Transverse colon (tissue), 4 donors: ENCODE data around the gene MAPK12. TPM values are rescaled to one million over a fixed set of nuclear protein-coding genes. Genes with fewer than 3 reads are reported as not detected.

Experiments used
- DNase-seq: peaks from one replicate; pipeline ENCODE4 v3.0.0-alpha.2; 2019
- H3K27ac ChIP-seq, 4 donors: fragments of 200-600 bp; sonication (generic); 2 replicates each; pipeline ENCODE4 v1.5.1; 2016 to 2018; ENCODE audit warnings: inconsistent platforms in 4 of 4
- H3K27me3 ChIP-seq: fragments of 200-600 bp; sonication (generic); 2 replicates; pipeline ENCODE4 v1.5.1; 2017; ENCODE audit warnings: inconsistent platforms
- H3K36me3 ChIP-seq, 4 donors: fragments of 200-600 bp; sonication (generic); 2 replicates each; pipeline ENCODE4 v1.5.1; 2017 to 2019; ENCODE audit warnings: inconsistent platforms in 4 of 4
- H3K4me1 ChIP-seq, 4 donors: fragments of 200-600 bp; sonication (generic); 2 replicates each; pipeline ENCODE4 v1.5.1; 2017 to 2020; ENCODE audit warnings: inconsistent platforms in 4 of 4
- H3K4me3 ChIP-seq, 4 donors: fragments of 200-600 bp; sonication (generic); 1 replicate in 1 of 4; 2 replicates in 3 of 4; pipeline versions ENCODE4 v1.5.1 to v1.6.1; 2017 to 2019; ENCODE audit warnings: inconsistent platforms in 4 of 4
- H3K9me3 ChIP-seq, 2 donors: fragments of 200-600 bp; sonication (generic); 2 replicates each; pipeline ENCODE4 v1.5.1; 2017 to 2019; ENCODE audit warnings: inconsistent platforms in 2 of 2
- CTCF ChIP-seq, 5 experiments: fragments of 200-600 bp in 3 of 5; fragments of 450-650 bp in 2 of 5; sonication (generic) in 3 of 5; IDR thresholded peaks; 1 replicate in 2 of 5; 2 replicates in 3 of 5; pipeline ENCODE4 v1.5.1; 2016 to 2017; ENCODE audit warnings: antibody characterized with exemption in 5 of 5, inconsistent platforms in 3 of 5, mild to moderate bottlenecking in 2 of 5, moderate library complexity in 1 of 5
- EP300 ChIP-seq: sonication (generic); formaldehyde crosslinking; IDR thresholded peaks from one replicate; pipeline ENCODE4 v1.6.1; 2017; ENCODE audit warnings: antibody characterized with exemption, low read depth
- POLR2A ChIP-seq: fragments of 450-650 bp; IDR thresholded peaks from one replicate; pipeline ENCODE4 v1.6.1; 2016; ENCODE audit warnings: antibody characterized with exemption, mild to moderate bottlenecking, moderate library complexity
- POLR2AphosphoS5 ChIP-seq, 3 donors: sonication (generic); formaldehyde crosslinking; IDR thresholded peaks; one replicate each; pipeline ENCODE4 v1.6.1; 2016; ENCODE audit warnings: antibody characterized with exemption in 3 of 3
- WGBS, 2 donors: methylation state at CpG; one replicate each; pipeline ENCODE4 v1.1.5; 2018; ENCODE audit warnings: low coverage in 1 of 2; 5-methylcytosine and 5-hydroxymethylcytosine counted together
- in situ Hi-C, 4 donors: fragments of 200-750 bp; cut with MboI; loops; one replicate each; pipeline versions ENCODE4 v1.15.0 to v1.15.1; 2017; ENCODE audit warnings: low sequenced_read_pairs in 3 of 4, low pct_ligation_motif_present in 1 of 4, low pct_unique_long_range_greater_than_20kb in 1 of 4
- intact Hi-C: fragments of 100-400 bp; cut with DNase I; formaldehyde crosslinking; loops from one replicate; pipeline ENCODE4 v1.15.1; 2023; ENCODE audit warnings: low total_unique reads
- total RNA-seq, 4 donors: library from RNA; depleted of rRNA; stranded (reverse); fragments of >200 nt; gene quantifications; one replicate each; pipeline ENCODE4 v1.1.0, GENCODE V29; 2016

Gene MAPK12
- total RNA-seq, 4 donors from 2014 or later: 1.1 to 9.4 (median 3.3) TPM

DNA sequence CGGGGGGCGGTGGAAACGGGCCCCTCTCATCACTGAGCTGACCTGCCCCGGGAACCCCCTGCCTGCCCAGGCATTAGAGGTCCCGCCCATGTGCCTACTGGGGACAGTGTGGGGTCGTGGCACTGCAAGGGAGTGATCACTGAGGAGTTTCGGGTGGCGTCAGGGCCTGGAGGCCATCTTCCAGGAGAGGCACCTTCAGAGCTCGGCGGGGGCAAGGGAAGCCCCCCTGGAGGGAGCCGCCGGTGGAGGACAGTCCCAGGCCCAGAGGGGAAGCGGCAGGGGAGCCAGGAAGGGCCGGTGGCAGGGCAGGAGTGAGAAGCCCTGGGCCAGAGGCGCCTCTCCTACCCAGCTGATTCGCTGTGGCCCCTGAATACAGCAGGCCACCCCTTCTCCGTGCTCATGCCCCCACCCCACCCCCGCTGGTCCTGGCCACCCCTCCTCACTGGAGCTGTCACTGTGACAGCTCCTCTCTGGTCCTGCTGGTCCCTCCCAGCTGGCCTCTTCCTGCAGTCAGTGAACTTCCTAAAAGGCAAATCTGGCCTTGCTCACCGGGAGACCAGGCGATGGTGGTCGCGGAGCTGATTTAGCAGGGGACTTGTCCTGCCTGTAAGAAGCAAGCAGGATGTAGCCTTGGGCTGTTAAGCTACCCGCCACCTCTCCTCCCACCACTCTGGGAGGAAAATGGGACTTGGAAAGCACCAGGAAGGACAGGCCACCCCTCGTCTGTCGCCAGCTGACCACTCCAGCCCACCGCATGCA is 10.7 kb upstream of the MAPK12 start:
- peaks cover 0 to 4% (median 2%) of the 10 kb centered on the region in 4 donors for H3K36me3 ChIP-seq
- 66% methylated on average over 15 of the region's 26 CpGs; no CpG with 5 or more reads in 1 of the 2 donors for WGBS, 2 donors
- no peak overlapping the region for H3K27ac ChIP-seq
- TF ChIP-seq POLR2AphosphoS5 (IDR thresholded peaks at IDR 0.05) (no peak), CTCF (IDR thresholded peaks at IDR 0.05) (no peak), POLR2A (no peak)
- DNase-seq: no peak
- H3K4me1 ChIP-seq: peaks cover 23 to 49% (median 47%) of the 10 kb centered on the region in 4 donors
- peak overlapping the region in 2 of 4 donors; percentile 47 to 59 for H3K4me3 ChIP-seq
- no peaks in the 10 kb centered on the region for H3K9me3 ChIP-seq
- intact Hi-C loops (no loop called here), in situ Hi-C loops (loop anchor here in 1 of 4 donors (10.0 kb wide), 1 partner anchor 63 kb away; no protein-coding TSS in a partner anchor)
- peaks cover 40% of the 10 kb centered on the region for H3K27me3 ChIP-seq

- Histone ChIP-seq H3K4me1 (peaks cover 23 to 54% (median 49%) of the 10 kb centered on the region in 4 donors), H3K9me3 (no peaks in the 10 kb centered on the region), H3K27me3 (peaks cover 47% of the 10 kb centered on the region), H3K27ac (no peak overlapping the region), H3K4me3 (peak overlapping the region in 3 of 4 donors; percentile 7 to 59 (median 47)), H3K36me3 (peaks cover 0 to 4% (median 2%) of the 10 kb centered on the region in 4 donors)
- in situ Hi-C loops (loop anchor here in 1 of 4 donors (10.0 kb wide), 1 partner anchor 63 kb away; no protein-coding TSS in a partner anchor), intact Hi-C loops (no loop called here)
- TF ChIP-seq CTCF (IDR thresholded peaks at IDR 0.05) (peak in 1 of 5 experiments; percentile 26), EP300 (no peak), POLR2AphosphoS5 (IDR thresholded peaks at IDR 0.05) (no peak), POLR2A (no peak)
- 1% methylated on average over 41 of the region's 45 CpGs; no CpG with 5 or more reads in 1 of the 2 donors for WGBS, 2 donors
- peak; percentile 75 for DNase-seq
Measured at GRCh38 chr22:50271519-50271970, 10.1 kb upstream of the MAPK12 start.

DNA sequence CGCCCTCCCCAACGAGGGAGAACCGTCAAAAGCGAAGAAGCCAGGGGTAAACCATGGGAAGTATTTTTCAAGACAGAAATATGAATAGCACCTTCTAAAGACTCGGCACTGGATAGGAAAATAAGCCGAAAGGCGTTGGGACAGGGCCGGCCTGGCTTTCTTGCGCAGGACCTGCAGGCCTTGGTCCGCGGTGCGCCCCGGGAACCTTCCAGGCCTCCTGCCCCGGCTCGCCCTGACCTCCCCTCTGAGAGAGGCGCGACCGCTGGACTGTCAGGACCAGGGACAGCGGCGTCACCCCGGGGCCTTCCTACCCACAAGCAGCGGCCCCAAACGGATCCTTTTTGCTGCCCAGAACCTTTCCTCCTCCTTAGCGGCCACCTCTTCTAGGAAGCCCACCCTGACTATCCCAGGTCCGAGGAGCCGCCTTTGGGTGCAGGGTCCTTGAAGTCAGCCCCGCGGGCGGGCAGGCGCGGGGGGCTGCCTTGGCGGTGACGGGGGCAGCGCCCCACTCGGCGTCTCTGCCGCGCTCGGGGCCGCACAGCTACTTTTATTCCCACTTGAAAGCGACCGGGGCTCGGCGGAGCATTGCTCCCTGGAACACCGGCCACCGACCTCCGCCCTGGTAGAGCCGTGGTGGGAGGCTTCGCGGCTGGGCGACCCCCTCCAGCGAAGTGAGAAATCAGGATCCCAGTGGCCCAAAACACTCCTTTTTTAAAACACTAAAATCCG is 9.3 kb upstream of the MAPK12 start:
- H3K36me3 ChIP-seq: peaks cover 0 to 4% (median 2%) of the 10 kb centered on the region in 4 donors
- intact Hi-C loops (no loop called here), in situ Hi-C loops (loop anchor here in 1 of 4 donors (10.0 kb wide), 1 partner anchor 64 kb away; no protein-coding TSS in a partner anchor)
- H3K9me3 ChIP-seq: no peaks in the 10 kb centered on the region
- peaks cover 51% of the 10 kb centered on the region for H3K27me3 ChIP-seq
- peak; percentile 74 for DNase-seq
- H3K27ac ChIP-seq: peak overlapping the region; percentile 26 to 55 (median 40)
- TF ChIP-seq POLR2A: no peak
- no peak for TF ChIP-seq POLR2AphosphoS5 (IDR thresholded peaks at IDR 0.05)
- TF ChIP-seq CTCF (IDR thresholded peaks at IDR 0.05): no peak
- TF ChIP-seq EP300: no peak
- 0 to 4% methylated on average over 1 to 52 of the region's 53 CpGs for WGBS, 2 donors
- peak overlapping the region in 3 of 4 donors; percentile 33 to 59 (median 47) for H3K4me3 ChIP-seq
- peaks cover 23 to 54% (median 49%) of the 10 kb centered on the region in 4 donors for H3K4me1 ChIP-seq
